Measurements from ENCODE around the gene LINGO1. TPM values are rescaled to one million over a fixed set of nuclear protein-coding genes. Genes with fewer than 3 reads are reported as not detected.

The LINGO1 gene
- total RNA-seq, 1 donor from 2014 or later = 4.5 TPM

- Histone ChIP-seq H2AFZ (ENCODE audit: low read depth, low read length) (no peak overlapping the region), H3K27ac (ENCODE audit: low read depth, low read length) (no peak overlapping the region), H3K4me1 (ENCODE audit: insufficient read depth, low read length) (peaks cover 6% of the 10 kb centered on the region), H3K79me2 (ENCODE audit: insufficient read depth, low read length) (no peaks in the 10 kb centered on the region), H4K20me1 (ENCODE audit: insufficient read depth, low read length) (no peaks in the 10 kb centered on the region), H3K9ac (ENCODE audit: low read length) (no peak overlapping the region), H3K4me3 (ENCODE audit: insufficient read depth, low read depth, low read length) (no peak overlapping the region), H3K36me3 (ENCODE audit: insufficient read depth, low read length) (no peaks in the 10 kb centered on the region), H3K9me3 (ENCODE audit: insufficient read depth, low read depth, low read length) (peaks cover under 1% of the 10 kb centered on the region), H3K27me3 (ENCODE audit: insufficient read depth, low read length) (peaks cover 55% of the 10 kb centered on the region), H3K4me2 (ENCODE audit: low read length) (no peak overlapping the region)
- peak overlapping the region; percentile 72 for H3K4me3 Mint-ChIP-seq (ENCODE audit: unreplicated experiment)
- peaks cover 56% of the 10 kb centered on the region for H3K27me3 Mint-ChIP-seq (ENCODE audit: low read depth, unreplicated experiment)
- H3K36me3 Mint-ChIP-seq (ENCODE audit: low read depth, unreplicated experiment) = no peaks in the 10 kb centered on the region
- DNase-seq (ENCODE audit: low read depth) = peak; percentile 22
- H3K27ac Mint-ChIP-seq (ENCODE audit: unreplicated experiment) = no peak overlapping the region
- H3K9me3 Mint-ChIP-seq (ENCODE audit: unreplicated experiment) = no peaks in the 10 kb centered on the region
- TF ChIP-seq, protein P1, sequence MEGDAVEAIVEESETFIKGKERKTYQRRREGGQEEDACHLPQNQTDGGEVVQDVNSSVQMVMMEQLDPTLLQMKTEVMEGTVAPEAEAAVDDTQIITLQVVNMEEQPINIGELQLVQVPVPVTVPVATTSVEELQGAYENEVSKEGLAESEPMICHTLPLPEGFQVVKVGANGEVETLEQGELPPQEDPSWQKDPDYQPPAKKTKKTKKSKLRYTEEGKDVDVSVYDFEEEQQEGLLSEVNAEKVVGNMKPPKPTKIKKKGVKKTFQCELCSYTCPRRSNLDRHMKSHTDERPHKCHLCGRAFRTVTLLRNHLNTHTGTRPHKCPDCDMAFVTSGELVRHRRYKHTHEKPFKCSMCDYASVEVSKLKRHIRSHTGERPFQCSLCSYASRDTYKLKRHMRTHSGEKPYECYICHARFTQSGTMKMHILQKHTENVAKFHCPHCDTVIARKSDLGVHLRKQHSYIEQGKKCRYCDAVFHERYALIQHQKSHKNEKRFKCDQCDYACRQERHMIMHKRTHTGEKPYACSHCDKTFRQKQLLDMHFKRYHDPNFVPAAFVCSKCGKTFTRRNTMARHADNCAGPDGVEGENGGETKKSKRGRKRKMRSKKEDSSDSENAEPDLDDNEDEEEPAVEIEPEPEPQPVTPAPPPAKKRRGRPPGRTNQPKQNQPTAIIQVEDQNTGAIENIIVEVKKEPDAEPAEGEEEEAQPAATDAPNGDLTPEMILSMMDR (IDR thresholded peaks at IDR 0.05; ENCODE audit: insufficient read depth, low read depth, low read length) = no peak
- no peak for TF ChIP-seq EZH2 (IDR thresholded peaks at IDR 0.05; ENCODE audit: insufficient read depth, low read length)
- H3K4me1 Mint-ChIP-seq (ENCODE audit: low read depth, unreplicated experiment) = no peaks in the 10 kb centered on the region
- FAIRE-seq = no peak
Observed at GRCh38 chr15:77634266-77634962, 1.7 kb upstream of the LINGO1 start.

DNA sequence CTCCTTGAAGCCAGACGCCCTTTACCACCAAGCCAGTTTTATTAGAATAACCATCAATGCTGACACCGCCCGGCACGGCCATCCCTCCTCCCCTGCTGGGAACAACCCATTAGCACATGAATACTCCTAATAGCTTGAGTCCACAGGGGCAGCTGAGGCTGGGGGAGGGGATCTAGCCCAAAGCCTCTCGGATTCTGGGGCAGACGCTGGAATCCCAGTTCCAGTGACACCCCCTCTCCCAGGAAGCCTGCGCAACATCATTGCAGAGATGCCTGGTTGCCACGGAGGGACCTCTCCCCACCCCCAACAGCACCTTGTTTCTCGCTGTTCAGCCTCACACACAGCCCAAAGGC, 1.2 kb upstream of the LINGO1 start:
- peaks cover 6% of the 10 kb centered on the region for H3K4me1 ChIP-seq (ENCODE audit: insufficient read depth, low read length)
- Mint-ChIP-seq H3K36me3 (ENCODE audit: low read depth, unreplicated experiment) (no peaks in the 10 kb centered on the region), H3K27ac (ENCODE audit: unreplicated experiment) (no peak overlapping the region), H3K4me1 (ENCODE audit: low read depth, unreplicated experiment) (no peaks in the 10 kb centered on the region), H3K4me3 (ENCODE audit: unreplicated experiment) (peak overlapping the region; percentile 74), H3K9me3 (ENCODE audit: unreplicated experiment) (no peaks in the 10 kb centered on the region), H3K27me3 (ENCODE audit: low read depth, unreplicated experiment) (peaks cover 60% of the 10 kb centered on the region)
- peak overlapping the region; percentile 19 for H2AFZ ChIP-seq (ENCODE audit: low read depth, low read length)
- no peaks in the 10 kb centered on the region for H3K79me2 ChIP-seq (ENCODE audit: insufficient read depth, low read length)
- H3K4me2 ChIP-seq (ENCODE audit: low read length) = peak overlapping the region; percentile 94
- H3K27me3 ChIP-seq (ENCODE audit: insufficient read depth, low read length) = peaks cover 57% of the 10 kb centered on the region
- no peaks in the 10 kb centered on the region for H3K36me3 ChIP-seq (ENCODE audit: insufficient read depth, low read length)
- TF ChIP-seq, protein P1 (IDR thresholded peaks at IDR 0.05; ENCODE audit: insufficient read depth, low read depth, low read length) = no peak
- no peak for TF ChIP-seq EZH2 (IDR thresholded peaks at IDR 0.05; ENCODE audit: insufficient read depth, low read length)
- H3K4me3 ChIP-seq (ENCODE audit: insufficient read depth, low read depth, low read length) = no peak overlapping the region
- no peak overlapping the region for H3K9ac ChIP-seq (ENCODE audit: low read length)
- DNase-seq (ENCODE audit: low read depth) (no peak), FAIRE-seq (no peak)
- no peak overlapping the region for H3K27ac ChIP-seq (ENCODE audit: low read depth, low read length)
- no peaks in the 10 kb centered on the region for H3K9me3 ChIP-seq (ENCODE audit: insufficient read depth, low read depth, low read length)
- H4K20me1 ChIP-seq (ENCODE audit: insufficient read depth, low read length) = no peaks in the 10 kb centered on the region
